Measurements from ENCODE around the gene ZBTB32.

DNA sequence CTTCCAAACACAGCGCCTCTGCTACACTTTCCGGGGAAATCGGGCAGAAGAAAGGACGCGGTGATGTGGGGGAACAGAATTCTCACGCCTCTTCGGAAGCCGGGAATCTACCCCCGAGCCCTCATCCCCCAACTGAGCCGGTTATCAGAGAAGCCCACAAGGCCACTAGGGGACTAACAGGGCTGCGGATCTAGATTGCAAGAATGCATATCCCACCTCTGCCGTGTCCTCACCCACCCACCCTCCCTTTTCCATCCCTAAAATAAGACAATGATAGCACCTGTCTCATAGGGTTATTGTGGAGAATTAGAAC, 36.8 kb downstream of the ZBTB32 start:
- TF ChIP-seq, protein P1, sequence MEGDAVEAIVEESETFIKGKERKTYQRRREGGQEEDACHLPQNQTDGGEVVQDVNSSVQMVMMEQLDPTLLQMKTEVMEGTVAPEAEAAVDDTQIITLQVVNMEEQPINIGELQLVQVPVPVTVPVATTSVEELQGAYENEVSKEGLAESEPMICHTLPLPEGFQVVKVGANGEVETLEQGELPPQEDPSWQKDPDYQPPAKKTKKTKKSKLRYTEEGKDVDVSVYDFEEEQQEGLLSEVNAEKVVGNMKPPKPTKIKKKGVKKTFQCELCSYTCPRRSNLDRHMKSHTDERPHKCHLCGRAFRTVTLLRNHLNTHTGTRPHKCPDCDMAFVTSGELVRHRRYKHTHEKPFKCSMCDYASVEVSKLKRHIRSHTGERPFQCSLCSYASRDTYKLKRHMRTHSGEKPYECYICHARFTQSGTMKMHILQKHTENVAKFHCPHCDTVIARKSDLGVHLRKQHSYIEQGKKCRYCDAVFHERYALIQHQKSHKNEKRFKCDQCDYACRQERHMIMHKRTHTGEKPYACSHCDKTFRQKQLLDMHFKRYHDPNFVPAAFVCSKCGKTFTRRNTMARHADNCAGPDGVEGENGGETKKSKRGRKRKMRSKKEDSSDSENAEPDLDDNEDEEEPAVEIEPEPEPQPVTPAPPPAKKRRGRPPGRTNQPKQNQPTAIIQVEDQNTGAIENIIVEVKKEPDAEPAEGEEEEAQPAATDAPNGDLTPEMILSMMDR (IDR thresholded peaks at IDR 0.05), result peak in 1 of 4 experiments; percentile 2
- TF ChIP-seq POLR2A (IDR thresholded peaks at IDR 0.05) (no peak), POLR2AphosphoS5 (IDR thresholded peaks at IDR 0.05) (no peak), EP300 (IDR thresholded peaks at IDR 0.05) (no peak)
